Osteocyte (in vitro differentiated cells): ENCODE measurements around the gene TMEM18. TPM values are rescaled to one million over a fixed set of nuclear protein-coding genes. Genes with fewer than 3 reads are reported as not detected.
"Not testable (repeated sequence)": the region's sequence is repeated elsewhere in the genome, so short reads cannot be mapped to it uniquely, and the experiment has no call there.

ENCODE experiments used
- DNase-seq: peaks from one replicate; pipeline ENCODE4 v3.0.0; 2021; ENCODE audit warnings: mixed read lengths; ENCODE audit not compliant: unreplicated experiment; ENCODE audit errors: extremely low spot score
- H3K27ac Mint-ChIP-seq: one replicate; pipeline ENCODE4 v1.8.0; 2021; ENCODE audit warnings: mild to moderate bottlenecking, mixed read lengths; ENCODE audit not compliant: unreplicated experiment
- H3K27me3 Mint-ChIP-seq: one replicate; pipeline ENCODE4 v1.8.0; 2021; ENCODE audit warnings: mixed read lengths; ENCODE audit not compliant: unreplicated experiment
- H3K36me3 Mint-ChIP-seq: one replicate; pipeline ENCODE4 v1.8.0; 2021; ENCODE audit warnings: mixed read lengths; ENCODE audit not compliant: unreplicated experiment
- H3K4me1 Mint-ChIP-seq: one replicate; pipeline ENCODE4 v1.8.0; 2021; ENCODE audit warnings: mixed read lengths; ENCODE audit not compliant: unreplicated experiment
- H3K4me3 Mint-ChIP-seq: one replicate; pipeline ENCODE4 v1.8.0; 2021; ENCODE audit warnings: mild to moderate bottlenecking, moderate library complexity, mixed read lengths; ENCODE audit not compliant: unreplicated experiment
- H3K9me3 Mint-ChIP-seq: one replicate; pipeline ENCODE4 v1.8.0; 2021; ENCODE audit warnings: mixed read lengths; ENCODE audit not compliant: unreplicated experiment
- CTCF ChIP-seq: fragments of 200-600 bp; sonication (generic); IDR thresholded peaks from 2 replicates; pipeline ENCODE4 v1.5.0; 2021; ENCODE audit warnings: antibody characterized with exemption, mild to moderate bottlenecking, moderate library complexity
- total RNA-seq: library from RNA; stranded (reverse); gene quantifications from 2 replicates; pipeline ENCODE4 v1.2.1, GENCODE V29; 2021

Gene TMEM18
- total RNA-seq, 1 donor from 2014 or later, result 32.8 TPM

DNA sequence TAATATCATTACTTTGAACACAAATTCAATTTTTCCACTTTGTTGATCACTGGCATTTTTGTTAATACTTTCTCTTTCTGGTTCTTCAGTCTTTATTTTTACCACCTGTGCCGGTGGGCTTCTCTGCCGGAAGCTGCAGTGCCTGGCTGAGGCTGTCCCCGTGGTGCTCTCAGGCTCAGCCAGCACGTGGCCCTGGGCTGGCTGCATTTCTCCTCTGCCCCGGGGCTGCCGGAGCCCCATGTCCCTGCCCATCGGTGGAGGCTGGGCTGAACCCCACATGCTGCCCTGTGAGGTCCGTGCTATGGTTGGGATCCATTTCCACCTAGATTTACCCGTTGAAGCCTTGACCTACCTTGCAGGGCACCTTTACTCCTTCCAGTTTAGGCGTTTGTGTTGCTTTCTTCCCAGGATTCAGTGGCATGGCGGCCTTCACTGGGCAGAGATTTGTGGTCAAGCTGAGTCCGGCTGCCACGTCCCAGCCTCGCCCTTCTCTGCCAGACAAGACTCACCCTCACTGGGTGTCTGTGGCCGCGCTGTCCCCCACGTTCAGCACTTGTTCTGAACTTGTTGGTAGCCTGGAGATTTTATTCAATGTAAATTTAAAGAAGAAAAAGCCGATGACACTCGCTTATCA, 12.8 kb upstream of the TMEM18 start:
- no peak for TF ChIP-seq CTCF
- no peaks in the 10 kb centered on the region for H3K27me3 Mint-ChIP-seq
- H3K27ac Mint-ChIP-seq, result no peak overlapping the region
- no peaks in the 10 kb centered on the region for H3K36me3 Mint-ChIP-seq
- H3K9me3 Mint-ChIP-seq, result peaks cover 7% of the 10 kb centered on the region
- peaks cover 23% of the 10 kb centered on the region for H3K4me1 Mint-ChIP-seq
- no peak overlapping the region for H3K4me3 Mint-ChIP-seq
- DNase-seq, result no peak

DNA sequence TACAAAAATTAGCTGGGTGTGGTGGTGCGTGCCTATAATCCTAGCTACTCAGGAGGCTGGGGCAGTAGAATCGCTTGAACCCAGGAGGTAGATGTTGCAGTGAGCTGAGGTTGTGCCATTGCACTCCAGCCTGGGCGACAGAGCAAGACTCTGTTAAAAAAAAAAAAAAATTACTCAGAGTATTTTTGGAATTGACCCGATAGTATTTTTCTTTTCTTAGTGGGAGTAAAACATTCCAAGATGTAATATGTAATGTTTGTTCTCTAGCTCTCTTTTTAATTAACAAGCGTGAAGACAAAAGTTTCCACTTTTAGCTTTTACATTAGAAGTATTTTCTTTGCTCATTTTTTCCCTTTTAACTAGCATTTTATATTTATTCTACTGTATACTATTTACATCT, 12.0 kb upstream of the TMEM18 start:
- Mint-ChIP-seq H3K27ac (no peak overlapping the region), H3K27me3 (no peaks in the 10 kb centered on the region), H3K4me1 (peaks cover 16% of the 10 kb centered on the region), H3K9me3 (peaks cover 13% of the 10 kb centered on the region), H3K4me3 (no peak overlapping the region), H3K36me3 (peaks cover 6% of the 10 kb centered on the region)
- no peak for TF ChIP-seq CTCF
- no peak for DNase-seq

DNA sequence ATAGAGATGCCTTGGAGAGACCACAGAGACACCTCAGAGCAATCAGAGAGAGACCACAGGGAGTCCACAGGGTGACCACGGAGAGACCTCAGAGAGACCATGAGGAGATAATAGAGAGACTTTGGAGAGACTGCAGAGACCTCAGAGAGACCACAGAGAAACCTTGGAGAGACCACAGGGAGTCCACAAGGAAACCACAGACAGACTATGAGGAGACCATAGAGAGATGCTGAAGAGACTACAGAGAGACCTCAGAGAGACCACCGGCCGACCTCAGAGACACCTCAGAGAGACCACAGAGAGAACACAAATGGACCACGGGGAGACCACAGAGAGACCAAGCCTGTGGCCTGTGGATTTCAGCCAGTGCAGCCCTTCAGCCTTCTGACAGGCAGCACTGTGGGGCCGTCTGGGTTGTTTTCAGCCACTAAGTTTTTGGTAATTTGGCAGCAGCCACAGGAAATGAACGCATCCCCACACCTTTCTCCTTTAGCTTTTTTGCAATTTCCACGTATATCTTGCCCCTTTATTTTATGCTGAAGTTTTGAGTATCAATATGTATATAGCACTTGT, 11.4 kb upstream of the TMEM18 start:
- no peak for DNase-seq
- Mint-ChIP-seq H3K4me3 (no peak overlapping the region), H3K27ac (no peak overlapping the region), H3K36me3 (peaks cover 10% of the 10 kb centered on the region), H3K4me1 (peaks cover 10% of the 10 kb centered on the region), H3K27me3 (no peaks in the 10 kb centered on the region), H3K9me3 (peaks cover 19% of the 10 kb centered on the region)
- no peak for TF ChIP-seq CTCF

GRCh38 chr2:685421-685820, 8.2 kb upstream of the TMEM18 start:
- Mint-ChIP-seq H3K36me3 (peaks cover 10% of the 10 kb centered on the region), H3K4me3 (no peak overlapping the region), H3K27ac (no peak overlapping the region), H3K4me1 (peaks cover 10% of the 10 kb centered on the region), H3K9me3 (peaks cover 22% of the 10 kb centered on the region), H3K27me3 (no peaks in the 10 kb centered on the region)
- no peak for TF ChIP-seq CTCF
- no peak for DNase-seq

GRCh38 chr2:684913-685312, 7.7 kb upstream of the TMEM18 start:
- not testable (repeated sequence) for H3K27ac Mint-ChIP-seq, DNase-seq, H3K4me3 Mint-ChIP-seq, H3K4me1 Mint-ChIP-seq, H3K27me3 Mint-ChIP-seq
- peaks cover 22% of the 10 kb centered on the region for H3K9me3 Mint-ChIP-seq
- peaks cover 10% of the 10 kb centered on the region for H3K36me3 Mint-ChIP-seq
